Caco-2 (cell line): ENCODE measurements around the gene CRAT. TPM values are rescaled to one million over a fixed set of nuclear protein-coding genes. Genes with fewer than 3 reads are reported as not detected.
"Not testable (repeated sequence)": the region's sequence is repeated elsewhere in the genome, so short reads cannot be mapped to it uniquely, and the experiment has no call there.

ENCODE experiments used
- BruUV-seq: library from RNA; stranded (reverse); fragments of 400-500 nt; replicated peaks from 2 replicates; lab custom pipeline; 2021; lab: Mats Ljungman, UMichigan
- CTCF ChIA-PET: fragments of 300-600 bp; sonication (Branson Sonifier 250); formaldehyde crosslinking; loops from one replicate; lab custom pipeline; 2022; ENCODE audit warnings: antibody characterized with exemption; lab: Charles Lee
- POLR2A ChIA-PET: fragments of 300-600 bp; sonication (Branson Sonifier 250); formaldehyde crosslinking; loops from one replicate; lab custom pipeline; 2022; ENCODE audit warnings: antibody characterized with exemption; lab: Charles Lee
- DNase-seq, 2 experiments: peaks; one replicate each; pipeline versions ENCODE4 v3.0.0 to v3.0.0-alpha.2; 2020 to 2022
- H3K27me3 ChIP-seq: replicated peaks from 2 replicates; pipeline ENCODE4 v1.6.0; 2011; ENCODE audit warnings: low read length; ENCODE audit not compliant: control insufficient read depth, insufficient read depth
- H3K36me3 ChIP-seq: 2 replicates; pipeline ENCODE4 v1.5.1; 2011; ENCODE audit warnings: low read length; ENCODE audit not compliant: control insufficient read depth, insufficient read depth
- H3K4me1 ChIP-seq: fragments of 250-450 bp; sonication (Bioruptor Pico); 2 replicates; pipeline ENCODE4 v1.5.1; 2020; ENCODE audit warnings: mild to moderate bottlenecking
- H3K4me3 ChIP-seq: 2 replicates; pipeline ENCODE4 v1.5.1; 2011; ENCODE audit warnings: low read depth, mild to moderate bottlenecking, control low read depth, low read length
- H3K9me3 ChIP-seq: fragments of 250-450 bp; sonication (Bioruptor Pico); 2 replicates; pipeline ENCODE4 v1.5.1; 2020; ENCODE audit warnings: mild to moderate bottlenecking, moderate library complexity
- H3K27ac Mint-ChIP-seq: one replicate; pipeline ENCODE4 v1.8.0; 2022; ENCODE audit warnings: mixed read lengths; ENCODE audit not compliant: unreplicated experiment
- H3K27me3 Mint-ChIP-seq: one replicate; pipeline ENCODE4 v1.8.0; 2022; ENCODE audit warnings: mixed read lengths; ENCODE audit not compliant: insufficient read depth, unreplicated experiment
- H3K36me3 Mint-ChIP-seq: one replicate; pipeline ENCODE4 v1.8.0; 2022; ENCODE audit warnings: mild to moderate bottlenecking, mixed read lengths; ENCODE audit not compliant: insufficient read depth, unreplicated experiment
- H3K4me1 Mint-ChIP-seq: one replicate; pipeline ENCODE4 v1.8.0; 2022; ENCODE audit warnings: low read depth, mixed read lengths; ENCODE audit not compliant: unreplicated experiment
- H3K4me3 Mint-ChIP-seq: one replicate; pipeline ENCODE4 v1.8.0; 2022; ENCODE audit warnings: mild to moderate bottlenecking, moderate library complexity, mixed read lengths; ENCODE audit not compliant: unreplicated experiment
- H3K9me3 Mint-ChIP-seq: one replicate; pipeline ENCODE4 v1.8.0; 2022; ENCODE audit warnings: mixed read lengths; ENCODE audit not compliant: unreplicated experiment
- intact Hi-C: fragments of 100-400 bp; cut with micrococcal nuclease; formaldehyde crosslinking; loops from one replicate; pipeline ENCODE4 v1.10.0; 2022; ENCODE audit not compliant: unreplicated experiment
- total RNA-seq: library from RNA; stranded (reverse); gene quantifications from 2 replicates; pipeline ENCODE4 v1.2.3, GENCODE V29; 2022
- TF ChIP-seq, protein P1 (sequence below), 2 experiments: fragments of 200-600 bp in 1 of 2; IDR thresholded peaks; 1 replicate in 1 of 2; 2 replicates in 1 of 2; pipeline versions ENCODE4 v1.5.1 to v1.8.0; 2011 to 2022; ENCODE audit warnings: antibody characterized with exemption in 1 of 2, control low read depth in 1 of 2, inconsistent platforms in 1 of 2, low read depth in 1 of 2, low read length in 1 of 2, mild to moderate bottlenecking in 1 of 2, moderate library complexity in 1 of 2; ENCODE audit not compliant: insufficient read depth in 1 of 2, severe bottlenecking in 1 of 2, unreplicated experiment in 1 of 2

The CRAT gene
- total RNA-seq, 1 experiment from 2014 or later, result 20.7 TPM

GRCh38 chr9:129133082-129133481 is 22.5 kb upstream of the CRAT start:
- H3K4me3 Mint-ChIP-seq, result no peak overlapping the region
- Histone ChIP-seq H3K9me3 (no peaks in the 10 kb centered on the region), H3K36me3 (peaks cover 3% of the 10 kb centered on the region), H3K4me1 (no peaks in the 10 kb centered on the region), H3K4me3 (no peak overlapping the region), H3K27me3 (no peaks in the 10 kb centered on the region)
- BruUV-seq, result no TSS peak
- no peaks in the 10 kb centered on the region for H3K9me3 Mint-ChIP-seq
- ChIA-PET CTCF (interaction anchor here (1.5 kb wide), 1 partner anchor 10 kb away, joined by 6 read pairs; no protein-coding TSS in a partner anchor), POLR2A (no interaction called here)
- intact Hi-C loops, result no loop called here
- no peak overlapping the region for H3K27ac Mint-ChIP-seq
- no peaks in the 10 kb centered on the region for H3K4me1 Mint-ChIP-seq
- TF ChIP-seq, protein P1, sequence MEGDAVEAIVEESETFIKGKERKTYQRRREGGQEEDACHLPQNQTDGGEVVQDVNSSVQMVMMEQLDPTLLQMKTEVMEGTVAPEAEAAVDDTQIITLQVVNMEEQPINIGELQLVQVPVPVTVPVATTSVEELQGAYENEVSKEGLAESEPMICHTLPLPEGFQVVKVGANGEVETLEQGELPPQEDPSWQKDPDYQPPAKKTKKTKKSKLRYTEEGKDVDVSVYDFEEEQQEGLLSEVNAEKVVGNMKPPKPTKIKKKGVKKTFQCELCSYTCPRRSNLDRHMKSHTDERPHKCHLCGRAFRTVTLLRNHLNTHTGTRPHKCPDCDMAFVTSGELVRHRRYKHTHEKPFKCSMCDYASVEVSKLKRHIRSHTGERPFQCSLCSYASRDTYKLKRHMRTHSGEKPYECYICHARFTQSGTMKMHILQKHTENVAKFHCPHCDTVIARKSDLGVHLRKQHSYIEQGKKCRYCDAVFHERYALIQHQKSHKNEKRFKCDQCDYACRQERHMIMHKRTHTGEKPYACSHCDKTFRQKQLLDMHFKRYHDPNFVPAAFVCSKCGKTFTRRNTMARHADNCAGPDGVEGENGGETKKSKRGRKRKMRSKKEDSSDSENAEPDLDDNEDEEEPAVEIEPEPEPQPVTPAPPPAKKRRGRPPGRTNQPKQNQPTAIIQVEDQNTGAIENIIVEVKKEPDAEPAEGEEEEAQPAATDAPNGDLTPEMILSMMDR (IDR thresholded peaks at IDR 0.05; ENCODE audit: insufficient read depth in 1 of 2, low read depth in 1 of 2, low read length in 1 of 2, severe bottlenecking in 1 of 2, unreplicated experiment in 1 of 2), result no peak
- no peaks in the 10 kb centered on the region for H3K27me3 Mint-ChIP-seq
- DNase-seq, result no peak
- peaks cover 32% of the 10 kb centered on the region for H3K36me3 Mint-ChIP-seq

DNA sequence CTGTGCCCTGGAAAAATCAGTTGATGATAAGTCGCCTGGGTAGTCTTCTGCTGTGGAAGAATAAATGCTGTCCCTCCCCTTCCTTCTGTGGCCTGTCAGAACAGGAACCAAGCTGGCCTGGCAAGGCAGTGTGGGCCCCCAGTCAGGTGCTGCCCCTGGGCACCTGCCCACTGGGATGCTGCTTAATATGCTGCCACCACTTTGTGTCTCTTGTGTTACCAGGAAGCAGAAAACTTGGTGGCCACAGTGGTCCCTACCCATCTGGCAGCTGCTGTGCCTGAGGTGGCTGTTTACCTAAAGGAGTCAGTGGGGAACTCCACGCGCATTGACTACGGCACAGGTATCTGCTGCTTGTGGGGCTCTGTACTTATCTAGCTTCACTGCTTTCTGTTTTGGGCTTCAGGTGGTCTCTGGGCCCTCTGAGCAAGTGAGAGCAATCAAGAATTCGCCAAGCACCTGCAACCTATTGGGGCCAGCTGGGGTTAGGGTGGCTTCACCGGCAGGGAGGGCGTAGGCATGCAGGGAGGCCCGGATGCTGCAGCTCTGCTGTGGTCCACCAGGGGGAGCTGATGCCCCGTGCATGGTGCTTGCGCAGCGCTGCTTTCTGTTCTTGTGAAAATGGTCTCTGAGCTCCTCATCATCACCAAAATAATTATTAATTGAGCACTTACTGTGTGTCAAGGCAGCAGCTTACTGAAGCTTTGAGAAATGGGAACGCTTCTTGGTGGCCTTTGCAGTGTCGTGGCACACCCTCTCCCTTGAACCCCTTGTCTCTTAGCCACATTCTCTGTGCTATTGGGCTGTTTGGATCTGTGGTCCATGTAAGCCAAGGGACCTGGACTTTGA is 20.9 kb upstream of the CRAT start:
- Histone ChIP-seq H3K36me3 (peaks cover 3% of the 10 kb centered on the region), H3K4me1 (no peaks in the 10 kb centered on the region), H3K9me3 (no peaks in the 10 kb centered on the region), H3K27me3 (no peaks in the 10 kb centered on the region), H3K4me3 (no peak overlapping the region)
- POLR2A ChIA-PET, result interaction anchor here (0.6 to 0.7 kb wide), 2 partner anchors 363 to 480 kb away, joined by 3 read pairs; no protein-coding TSS in a partner anchor
- Mint-ChIP-seq H3K36me3 (peaks cover 33% of the 10 kb centered on the region), H3K9me3 (no peaks in the 10 kb centered on the region), H3K27ac (no peak overlapping the region), H3K4me3 (no peak overlapping the region), H3K4me1 (no peaks in the 10 kb centered on the region), H3K27me3 (no peaks in the 10 kb centered on the region)
- intact Hi-C loops, result no loop called here
- BruUV-seq, result no TSS peak
- DNase-seq, result peak; percentile 71 to 85
- TF ChIP-seq, protein P1 (IDR thresholded peaks at IDR 0.05; ENCODE audit: insufficient read depth in 1 of 2, low read depth in 1 of 2, low read length in 1 of 2, severe bottlenecking in 1 of 2, unreplicated experiment in 1 of 2), result peak; percentile 92 to 97
- CTCF ChIA-PET, result interaction anchor here (0.6 to 1.6 kb wide), 27 partner anchors 9 to 494 kb away, joined by 3 to 27 read pairs (median 3); partner anchors contain the start of genes C9orf50, CRAT, DOLPP1 and NTMT1

DNA sequence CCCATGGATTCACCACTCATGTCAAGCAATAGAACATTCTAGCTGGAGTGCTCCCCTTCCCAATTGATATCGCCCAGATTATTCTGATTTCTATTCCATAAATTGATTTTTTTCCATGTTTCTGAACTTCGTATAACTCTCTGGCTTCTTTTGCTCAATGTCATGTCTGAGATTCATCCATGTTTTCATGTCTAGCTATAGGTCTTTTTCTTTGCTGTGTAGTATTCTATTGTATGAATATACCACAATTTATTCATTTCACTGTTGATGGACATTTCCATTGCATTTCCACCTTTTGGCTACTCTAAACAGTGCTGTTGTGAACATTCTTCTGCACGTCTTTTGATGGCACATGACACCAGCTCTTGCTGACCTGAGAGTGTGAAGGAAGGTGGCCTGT is 20.2 kb upstream of the CRAT start:
- no peaks in the 10 kb centered on the region for H3K27me3 Mint-ChIP-seq
- no TSS peak for BruUV-seq
- intact Hi-C loops, result no loop called here
- peaks cover 37% of the 10 kb centered on the region for H3K36me3 Mint-ChIP-seq
- ChIA-PET CTCF (interaction anchor here (0.7 kb wide), 1 partner anchor 12 kb away, joined by 3 read pairs; no protein-coding TSS in a partner anchor), POLR2A (no interaction called here)
- Histone ChIP-seq H3K4me3 (no peak overlapping the region), H3K4me1 (no peaks in the 10 kb centered on the region), H3K27me3 (no peaks in the 10 kb centered on the region), H3K9me3 (no peaks in the 10 kb centered on the region), H3K36me3 (peaks cover 3% of the 10 kb centered on the region)
- no peak for DNase-seq
- TF ChIP-seq, protein P1 (IDR thresholded peaks at IDR 0.05; ENCODE audit: insufficient read depth in 1 of 2, low read depth in 1 of 2, low read length in 1 of 2, severe bottlenecking in 1 of 2, unreplicated experiment in 1 of 2), result no peak
- no peaks in the 10 kb centered on the region for H3K9me3 Mint-ChIP-seq
- H3K27ac Mint-ChIP-seq, result no peak overlapping the region
- no peaks in the 10 kb centered on the region for H3K4me1 Mint-ChIP-seq
- H3K4me3 Mint-ChIP-seq, result no peak overlapping the region

DNA sequence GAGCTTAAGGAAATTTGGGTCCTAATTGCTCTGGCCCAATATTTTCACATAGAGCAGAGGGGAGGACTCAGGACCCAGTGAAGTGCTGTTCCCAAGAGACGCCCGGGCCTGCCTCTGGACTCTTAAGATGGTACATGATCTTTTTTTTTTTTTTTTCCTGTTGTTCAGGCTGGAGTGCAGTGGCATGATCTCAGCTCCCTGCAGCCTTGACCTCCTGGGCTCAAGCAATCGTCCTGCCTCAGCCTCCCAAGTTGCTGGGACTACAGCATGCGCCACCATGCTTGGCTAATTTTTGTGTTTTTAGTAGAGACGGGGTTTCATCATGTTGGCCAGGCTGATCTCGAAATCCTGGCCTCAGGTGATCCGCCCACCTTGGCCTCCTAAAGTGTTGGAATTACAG is 19.7 kb upstream of the CRAT start:
- H3K4me1 ChIP-seq, H3K9me3 Mint-ChIP-seq, POLR2A ChIA-PET, H3K9me3 ChIP-seq, H3K4me3 Mint-ChIP-seq, intact Hi-C loops, H3K27me3 Mint-ChIP-seq, H3K27me3 ChIP-seq, H3K4me3 ChIP-seq, BruUV-seq, H3K27ac Mint-ChIP-seq, H3K4me1 Mint-ChIP-seq, DNase-seq, H3K36me3 ChIP-seq: not testable (repeated sequence)
- CTCF ChIA-PET, result interaction anchor here (0.7 kb wide), 1 partner anchor 9 kb away, joined by 3 read pairs; no protein-coding TSS in a partner anchor
- peaks cover 37% of the 10 kb centered on the region for H3K36me3 Mint-ChIP-seq
